HFF-Myc (cell line): ENCODE data around the gene KCTD12.

Experiments
- DNase-seq: peaks from one replicate; pipeline ENCODE4 v3.0.0-alpha.2; 2011; ENCODE audit warnings: low read depth; ENCODE audit errors: extremely low read depth
- H3K4me3 ChIP-seq: replicated peaks from 2 replicates; pipeline ENCODE4 v1.5.1; 2011; ENCODE audit warnings: low read depth, mild to moderate bottlenecking, control low read depth, low read length
- TF ChIP-seq, protein P1 (sequence below): IDR thresholded peaks from 2 replicates; pipeline ENCODE4 v1.5.1; 2012; ENCODE audit warnings: mild to moderate bottlenecking, low read depth, low read length, control low read depth; ENCODE audit errors: missing control alignments

KCTD12 gene

DNA sequence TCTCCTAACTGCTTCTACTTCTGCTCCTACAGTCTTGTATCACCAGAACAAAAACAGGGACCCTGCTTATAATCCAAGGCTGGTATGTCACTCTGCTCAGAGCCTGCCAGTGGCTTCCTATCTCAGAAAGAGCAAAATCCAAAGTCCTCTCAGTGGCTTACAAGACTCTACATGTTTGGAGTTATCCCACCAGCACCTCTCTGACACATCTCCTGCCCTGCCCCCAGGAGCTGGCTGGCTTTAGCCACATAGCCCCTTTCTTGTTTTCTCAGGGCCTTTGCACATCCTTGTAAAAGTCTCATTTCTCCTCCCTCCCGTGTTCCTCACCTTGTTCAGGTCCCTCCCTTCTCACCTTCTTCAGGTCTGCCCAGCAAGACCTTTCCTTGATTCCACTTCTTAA is 2.2 kb upstream of the KCTD12 start:
- TF ChIP-seq, protein P1, sequence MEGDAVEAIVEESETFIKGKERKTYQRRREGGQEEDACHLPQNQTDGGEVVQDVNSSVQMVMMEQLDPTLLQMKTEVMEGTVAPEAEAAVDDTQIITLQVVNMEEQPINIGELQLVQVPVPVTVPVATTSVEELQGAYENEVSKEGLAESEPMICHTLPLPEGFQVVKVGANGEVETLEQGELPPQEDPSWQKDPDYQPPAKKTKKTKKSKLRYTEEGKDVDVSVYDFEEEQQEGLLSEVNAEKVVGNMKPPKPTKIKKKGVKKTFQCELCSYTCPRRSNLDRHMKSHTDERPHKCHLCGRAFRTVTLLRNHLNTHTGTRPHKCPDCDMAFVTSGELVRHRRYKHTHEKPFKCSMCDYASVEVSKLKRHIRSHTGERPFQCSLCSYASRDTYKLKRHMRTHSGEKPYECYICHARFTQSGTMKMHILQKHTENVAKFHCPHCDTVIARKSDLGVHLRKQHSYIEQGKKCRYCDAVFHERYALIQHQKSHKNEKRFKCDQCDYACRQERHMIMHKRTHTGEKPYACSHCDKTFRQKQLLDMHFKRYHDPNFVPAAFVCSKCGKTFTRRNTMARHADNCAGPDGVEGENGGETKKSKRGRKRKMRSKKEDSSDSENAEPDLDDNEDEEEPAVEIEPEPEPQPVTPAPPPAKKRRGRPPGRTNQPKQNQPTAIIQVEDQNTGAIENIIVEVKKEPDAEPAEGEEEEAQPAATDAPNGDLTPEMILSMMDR: no peak

DNA sequence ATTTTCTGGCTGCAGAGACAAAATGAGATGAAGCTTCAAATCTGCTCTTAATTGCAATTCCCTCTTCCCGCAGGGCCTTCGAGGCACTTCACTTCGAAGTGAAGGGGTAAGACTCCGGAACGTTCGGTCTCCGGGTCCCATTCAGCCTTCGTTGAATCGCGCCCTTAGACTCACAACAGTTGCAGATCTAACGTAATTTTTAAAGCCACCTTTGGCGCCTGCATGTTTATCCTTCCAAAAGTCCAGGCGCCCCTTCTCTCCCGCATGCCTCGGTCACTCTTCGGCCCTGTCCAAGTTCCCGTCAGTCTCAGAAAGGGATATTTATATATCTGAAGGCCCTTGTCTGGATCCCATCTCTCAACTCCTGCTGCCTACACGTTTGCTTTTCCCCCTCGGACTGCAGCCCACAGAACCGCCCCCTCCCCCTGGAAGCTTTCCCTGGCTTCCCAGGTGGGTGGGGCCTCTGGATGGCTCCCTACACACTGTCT is 915 bp upstream of the KCTD12 start:
- no peak for DNase-seq
- TF ChIP-seq, protein P1: no peak
- peak overlapping the region; percentile 71 for H3K4me3 ChIP-seq

More for the DNA sequence above, 2.2 kb upstream of the KCTD12 start:
- no peak for DNase-seq
- H3K4me3 ChIP-seq: no peak overlapping the region

DNA sequence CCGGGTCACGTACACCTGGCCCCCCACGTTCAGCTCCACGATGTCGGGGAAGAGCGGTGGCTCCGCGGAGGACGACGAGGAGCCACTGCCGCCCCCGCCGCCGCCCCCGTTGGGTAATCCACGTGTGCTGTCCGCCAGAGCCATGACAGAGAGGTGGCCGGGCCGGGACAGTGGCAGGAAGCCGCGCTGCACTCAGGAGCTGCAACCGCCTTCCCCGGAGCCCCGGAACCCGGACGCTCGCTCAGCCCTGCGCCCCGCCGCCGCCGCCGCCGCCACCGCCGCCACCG is 257 bp downstream of the KCTD12 start:
- no peak for DNase-seq

DNA sequence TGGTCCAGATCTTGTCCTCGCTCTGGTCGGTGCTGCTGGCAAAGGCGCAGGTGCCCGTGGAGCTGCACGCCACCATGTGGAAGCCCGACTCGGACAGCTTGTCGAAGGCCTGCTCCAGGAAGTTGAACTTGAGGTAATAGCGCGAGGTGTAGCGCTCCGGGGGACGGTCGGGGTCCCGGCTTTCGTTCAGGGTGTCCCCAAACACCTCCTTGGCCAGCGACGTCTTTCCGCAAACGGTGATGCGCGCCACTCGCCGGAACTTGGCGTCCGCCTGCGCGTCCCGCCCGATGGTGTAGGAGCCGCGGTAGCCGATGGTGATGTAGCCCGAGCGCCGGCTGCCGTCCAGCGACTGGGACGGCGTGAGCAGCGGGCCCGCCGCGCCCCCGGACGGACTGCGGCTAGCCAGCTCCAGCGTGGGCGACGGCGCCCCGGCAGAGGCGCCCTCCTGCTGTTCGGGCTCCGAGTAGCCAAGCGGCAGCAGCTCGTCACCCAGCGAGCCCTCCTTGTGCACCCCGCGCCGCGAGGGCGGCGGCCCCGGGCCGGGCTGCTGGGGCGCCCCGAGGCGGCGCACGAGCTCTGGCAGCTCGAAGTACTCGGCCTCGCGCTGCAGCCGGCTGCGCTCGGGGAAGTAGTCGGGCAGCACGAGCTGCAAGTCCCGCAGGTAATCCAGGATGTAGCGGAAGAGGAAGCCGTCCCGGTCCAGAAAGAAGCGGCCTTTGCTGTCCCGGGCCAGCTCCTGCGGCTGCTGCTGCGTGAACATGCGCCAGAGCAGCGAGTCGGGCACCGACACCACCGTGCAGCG is 801 bp downstream of the KCTD12 start:
- TF ChIP-seq, protein P1: peak; percentile 28
- DNase-seq: peak; percentile 33
- H3K4me3 ChIP-seq: peak overlapping the region; percentile 71

More for the DNA sequence above, 257 bp downstream of the KCTD12 start:
- H3K4me3 ChIP-seq: peak overlapping the region; percentile 71
- TF ChIP-seq, protein P1: no peak

DNA sequence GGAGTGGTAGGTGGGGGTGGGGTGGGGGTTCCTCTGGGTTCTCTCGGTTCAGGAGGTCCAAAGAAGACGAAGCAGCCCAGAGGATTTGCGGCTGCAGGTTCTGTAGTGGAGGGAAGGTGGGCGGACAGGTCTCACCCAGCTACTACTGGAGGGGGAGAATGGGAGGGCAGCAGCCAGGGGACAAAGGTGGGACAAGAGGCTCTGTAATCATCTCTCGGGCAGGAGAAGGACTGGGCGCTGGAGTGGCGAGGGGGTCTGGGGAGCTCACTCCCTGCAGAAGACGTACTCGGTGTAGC is 1.4 kb downstream of the KCTD12 start:
- TF ChIP-seq, protein P1: no peak

DNA sequence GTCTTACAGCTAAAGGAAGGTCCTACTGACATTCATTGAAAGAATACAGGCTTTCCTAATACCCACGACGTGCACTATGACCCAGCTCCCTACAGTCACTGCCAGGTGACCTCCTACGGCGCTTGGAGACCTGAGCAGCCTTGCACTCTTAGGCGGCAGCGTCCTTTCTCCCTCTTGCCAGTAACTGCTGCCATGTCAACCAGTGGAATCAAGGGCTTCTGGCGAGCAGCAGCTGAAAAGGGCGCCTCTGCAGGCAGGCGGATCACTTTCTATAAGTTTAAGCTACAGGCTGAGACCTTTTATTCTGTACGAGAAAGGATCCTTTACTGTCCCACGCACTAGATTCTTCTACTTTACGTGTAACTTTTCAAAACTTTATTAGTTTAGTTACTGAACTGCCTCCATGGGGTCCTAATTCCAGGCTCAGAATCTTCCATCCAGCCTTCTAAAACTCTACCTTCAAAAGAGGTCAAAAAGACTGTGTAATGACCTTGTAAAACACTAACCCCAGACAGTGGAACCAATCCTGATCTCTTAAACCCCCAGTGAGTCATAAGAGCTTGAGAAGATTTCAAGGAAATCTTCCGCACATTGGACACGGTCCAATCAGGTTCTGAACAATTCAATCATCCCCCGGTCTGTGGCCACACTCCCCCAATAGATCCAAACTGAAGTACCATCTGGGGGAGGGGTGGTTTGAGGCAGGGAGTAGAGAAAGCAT is 1.9 kb downstream of the KCTD12 start:
- H3K4me3 ChIP-seq: peak overlapping the region; percentile 71
- DNase-seq: peak; percentile 22
- TF ChIP-seq, protein P1: peak; percentile 42

More for the DNA sequence above, 1.4 kb downstream of the KCTD12 start:
- H3K4me3 ChIP-seq: peak overlapping the region; percentile 71
- DNase-seq: no peak
